Neural cell (in vitro differentiated cells): Measurements from ENCODE around the gene OSBPL5.

Source experiments
- EP300 ChIP-seq: fragments of 450-650 bp; conservative IDR thresholded peaks from 2 replicates; pipeline ENCODE4 v1.6.1; 2014; ENCODE audit warnings: antibody characterized with exemption, mild to moderate bottlenecking, moderate library complexity; ENCODE audit not compliant: poor library complexity, severe bottlenecking
- EZH2 ChIP-seq: fragments of 200-600, 300-800 bp; shearing (Covaris generic), sonication (generic); IDR thresholded peaks from 2 replicates; pipeline ENCODE4 v1.6.1; 2014; ENCODE audit warnings: antibody characterized with exemption, low read length, borderline replicate concordance, mild to moderate bottlenecking; ENCODE audit not compliant: insufficient read depth, poor library complexity, severe bottlenecking
- MXI1 ChIP-seq: fragments of 450-650 bp; conservative IDR thresholded peaks from 2 replicates; pipeline ENCODE4 v1.6.1; 2014; ENCODE audit warnings: antibody characterized with exemption, mild to moderate bottlenecking; ENCODE audit not compliant: poor library complexity, severe bottlenecking
- POLR2AphosphoS5 ChIP-seq: IDR thresholded peaks from 2 replicates; pipeline ENCODE4 v1.6.1; 2012
- RAD21 ChIP-seq: fragments of 450-650 bp; conservative IDR thresholded peaks from 2 replicates; pipeline ENCODE4 v1.6.1; 2014; ENCODE audit warnings: antibody characterized with exemption, mild to moderate bottlenecking, moderate library complexity
- SMC3 ChIP-seq: fragments of 450-650 bp; conservative IDR thresholded peaks from 2 replicates; pipeline ENCODE4 v1.6.1; 2014; ENCODE audit warnings: antibody characterized with exemption, mild to moderate bottlenecking, moderate library complexity; ENCODE audit not compliant: poor library complexity
- TAF1 ChIP-seq: IDR thresholded peaks from 2 replicates; pipeline ENCODE4 v1.6.1; 2012; ENCODE audit warnings: low read depth
- TF ChIP-seq, protein P1 (sequence below): fragments of 450-650 bp; IDR thresholded peaks from 2 replicates; pipeline ENCODE4 v1.5.1; 2014; ENCODE audit warnings: antibody characterized with exemption, mild to moderate bottlenecking, moderate library complexity; ENCODE audit not compliant: poor library complexity, severe bottlenecking
- TF ChIP-seq, protein P2 (sequence below): IDR thresholded peaks from 2 replicates; pipeline ENCODE4 v1.6.1; 2012; ENCODE audit warnings: borderline replicate concordance

DNA sequence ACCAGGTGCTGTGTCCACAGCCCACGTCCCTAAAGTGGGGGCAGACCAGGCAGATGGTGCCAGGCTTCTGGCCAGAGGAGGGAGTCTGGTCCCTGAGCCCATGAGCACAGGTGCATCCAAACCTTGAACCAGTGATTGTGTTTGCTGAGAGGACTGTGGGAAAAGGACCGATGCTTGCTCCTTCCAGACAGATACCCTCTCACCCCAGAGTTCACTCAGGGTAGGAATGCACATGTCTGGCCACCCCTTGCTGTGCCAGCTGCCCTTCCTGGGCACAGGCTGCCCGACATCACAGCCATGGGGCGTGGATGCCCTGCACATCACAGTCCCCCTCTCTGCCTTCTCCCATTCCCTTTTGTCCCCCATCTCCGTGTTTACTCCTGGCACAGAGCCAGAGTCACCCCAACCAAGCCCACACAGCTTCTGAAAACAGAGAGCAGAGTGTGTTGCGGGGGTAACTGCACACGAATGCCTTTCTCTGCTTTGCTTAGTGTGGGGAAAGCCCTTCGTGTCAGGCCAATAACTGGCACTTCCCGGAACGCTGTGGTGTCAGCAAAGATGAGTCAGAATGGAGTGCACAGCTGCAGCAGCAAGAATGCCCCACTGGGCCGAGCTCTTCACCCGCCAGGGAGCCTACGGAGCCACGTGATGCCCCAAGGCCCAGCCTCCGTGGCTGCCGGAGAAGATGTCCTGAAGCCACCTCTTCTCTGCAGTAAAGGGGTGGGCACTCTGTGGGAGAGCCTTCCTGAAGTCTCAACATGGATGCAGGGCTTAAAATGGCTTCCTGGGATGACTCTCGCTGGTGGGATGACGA is 115.5 kb downstream of the OSBPL5 start:
- TF ChIP-seq, protein P1, sequence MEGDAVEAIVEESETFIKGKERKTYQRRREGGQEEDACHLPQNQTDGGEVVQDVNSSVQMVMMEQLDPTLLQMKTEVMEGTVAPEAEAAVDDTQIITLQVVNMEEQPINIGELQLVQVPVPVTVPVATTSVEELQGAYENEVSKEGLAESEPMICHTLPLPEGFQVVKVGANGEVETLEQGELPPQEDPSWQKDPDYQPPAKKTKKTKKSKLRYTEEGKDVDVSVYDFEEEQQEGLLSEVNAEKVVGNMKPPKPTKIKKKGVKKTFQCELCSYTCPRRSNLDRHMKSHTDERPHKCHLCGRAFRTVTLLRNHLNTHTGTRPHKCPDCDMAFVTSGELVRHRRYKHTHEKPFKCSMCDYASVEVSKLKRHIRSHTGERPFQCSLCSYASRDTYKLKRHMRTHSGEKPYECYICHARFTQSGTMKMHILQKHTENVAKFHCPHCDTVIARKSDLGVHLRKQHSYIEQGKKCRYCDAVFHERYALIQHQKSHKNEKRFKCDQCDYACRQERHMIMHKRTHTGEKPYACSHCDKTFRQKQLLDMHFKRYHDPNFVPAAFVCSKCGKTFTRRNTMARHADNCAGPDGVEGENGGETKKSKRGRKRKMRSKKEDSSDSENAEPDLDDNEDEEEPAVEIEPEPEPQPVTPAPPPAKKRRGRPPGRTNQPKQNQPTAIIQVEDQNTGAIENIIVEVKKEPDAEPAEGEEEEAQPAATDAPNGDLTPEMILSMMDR = no peak
- no peak for TF ChIP-seq EZH2
- TF ChIP-seq RAD21 = no peak
- no peak for TF ChIP-seq TAF1
- TF ChIP-seq POLR2AphosphoS5 = no peak
- TF ChIP-seq MXI1 = no peak
- no peak for TF ChIP-seq SMC3
- TF ChIP-seq, protein P2, sequence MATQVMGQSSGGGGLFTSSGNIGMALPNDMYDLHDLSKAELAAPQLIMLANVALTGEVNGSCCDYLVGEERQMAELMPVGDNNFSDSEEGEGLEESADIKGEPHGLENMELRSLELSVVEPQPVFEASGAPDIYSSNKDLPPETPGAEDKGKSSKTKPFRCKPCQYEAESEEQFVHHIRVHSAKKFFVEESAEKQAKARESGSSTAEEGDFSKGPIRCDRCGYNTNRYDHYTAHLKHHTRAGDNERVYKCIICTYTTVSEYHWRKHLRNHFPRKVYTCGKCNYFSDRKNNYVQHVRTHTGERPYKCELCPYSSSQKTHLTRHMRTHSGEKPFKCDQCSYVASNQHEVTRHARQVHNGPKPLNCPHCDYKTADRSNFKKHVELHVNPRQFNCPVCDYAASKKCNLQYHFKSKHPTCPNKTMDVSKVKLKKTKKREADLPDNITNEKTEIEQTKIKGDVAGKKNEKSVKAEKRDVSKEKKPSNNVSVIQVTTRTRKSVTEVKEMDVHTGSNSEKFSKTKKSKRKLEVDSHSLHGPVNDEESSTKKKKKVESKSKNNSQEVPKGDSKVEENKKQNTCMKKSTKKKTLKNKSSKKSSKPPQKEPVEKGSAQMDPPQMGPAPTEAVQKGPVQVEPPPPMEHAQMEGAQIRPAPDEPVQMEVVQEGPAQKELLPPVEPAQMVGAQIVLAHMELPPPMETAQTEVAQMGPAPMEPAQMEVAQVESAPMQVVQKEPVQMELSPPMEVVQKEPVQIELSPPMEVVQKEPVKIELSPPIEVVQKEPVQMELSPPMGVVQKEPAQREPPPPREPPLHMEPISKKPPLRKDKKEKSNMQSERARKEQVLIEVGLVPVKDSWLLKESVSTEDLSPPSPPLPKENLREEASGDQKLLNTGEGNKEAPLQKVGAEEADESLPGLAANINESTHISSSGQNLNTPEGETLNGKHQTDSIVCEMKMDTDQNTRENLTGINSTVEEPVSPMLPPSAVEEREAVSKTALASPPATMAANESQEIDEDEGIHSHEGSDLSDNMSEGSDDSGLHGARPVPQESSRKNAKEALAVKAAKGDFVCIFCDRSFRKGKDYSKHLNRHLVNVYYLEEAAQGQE = no peak
- no peak for TF ChIP-seq EP300
